Nephron (organoid): ENCODE measurements around the gene TFPI.

Experiments used
- H3K27ac Mint-ChIP-seq, 3 experiments: 2 replicates each; pipeline ENCODE4 v1.8.0; 2020; ENCODE audit warnings: mixed read lengths in 3 of 3, mild to moderate bottlenecking in 2 of 3, moderate library complexity in 1 of 3
- H3K27me3 Mint-ChIP-seq: 2 replicates; pipeline ENCODE4 v1.8.0; 2021; ENCODE audit warnings: low read depth, mild to moderate bottlenecking, moderate library complexity, mixed read lengths
- H3K36me3 Mint-ChIP-seq: 2 replicates; pipeline ENCODE4 v1.8.0; 2020; ENCODE audit warnings: low read depth, mixed read lengths
- H3K4me1 Mint-ChIP-seq: 2 replicates; pipeline ENCODE4 v1.8.0; 2020; ENCODE audit warnings: mixed read lengths
- H3K4me3 Mint-ChIP-seq, 3 experiments: 2 replicates each; pipeline ENCODE4 v1.8.0; 2020; ENCODE audit warnings: mild to moderate bottlenecking in 3 of 3, mixed read lengths in 3 of 3, moderate library complexity in 2 of 3
- H3K9me3 Mint-ChIP-seq: 2 replicates; pipeline ENCODE4 v1.8.0; 2020; ENCODE audit warnings: mixed read lengths
- TF ChIP-seq, protein P1 (sequence below), 3 experiments: fragments of 200-600 bp; sonication (generic); IDR thresholded peaks; one replicate each; pipeline ENCODE4 v1.5.0; 2021; ENCODE audit warnings: antibody characterized with exemption in 3 of 3; ENCODE audit not compliant: unreplicated experiment in 3 of 3

Gene TFPI

DNA sequence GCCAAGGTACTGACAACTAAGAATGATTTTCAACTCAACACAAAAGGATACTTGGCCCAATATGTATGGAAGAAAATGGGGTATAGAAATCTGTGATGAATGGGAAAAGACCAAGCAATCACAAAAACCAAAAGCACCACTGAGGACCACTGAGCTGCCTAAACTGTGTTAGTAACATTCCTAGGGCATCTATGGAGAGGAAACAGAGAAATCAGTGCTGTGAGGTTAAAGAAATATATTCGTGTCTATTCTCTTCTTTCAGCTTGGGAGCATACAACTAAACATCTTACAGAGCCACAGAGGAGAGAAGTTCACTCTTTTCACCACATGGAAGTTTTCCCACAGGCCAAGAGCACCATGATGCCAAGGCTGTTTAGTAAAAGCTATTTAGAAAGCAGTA, 58.9 kb downstream of the TFPI start:
- Mint-ChIP-seq H3K4me1 (peaks cover 7% of the 10 kb centered on the region), H3K27me3 (no peaks in the 10 kb centered on the region), H3K27ac (peak overlapping the region in 1 of 3 experiments; percentile 17), H3K36me3 (peaks cover 30% of the 10 kb centered on the region), H3K9me3 (peaks cover 19% of the 10 kb centered on the region), H3K4me3 (no peak overlapping the region)
- TF ChIP-seq, protein P1, sequence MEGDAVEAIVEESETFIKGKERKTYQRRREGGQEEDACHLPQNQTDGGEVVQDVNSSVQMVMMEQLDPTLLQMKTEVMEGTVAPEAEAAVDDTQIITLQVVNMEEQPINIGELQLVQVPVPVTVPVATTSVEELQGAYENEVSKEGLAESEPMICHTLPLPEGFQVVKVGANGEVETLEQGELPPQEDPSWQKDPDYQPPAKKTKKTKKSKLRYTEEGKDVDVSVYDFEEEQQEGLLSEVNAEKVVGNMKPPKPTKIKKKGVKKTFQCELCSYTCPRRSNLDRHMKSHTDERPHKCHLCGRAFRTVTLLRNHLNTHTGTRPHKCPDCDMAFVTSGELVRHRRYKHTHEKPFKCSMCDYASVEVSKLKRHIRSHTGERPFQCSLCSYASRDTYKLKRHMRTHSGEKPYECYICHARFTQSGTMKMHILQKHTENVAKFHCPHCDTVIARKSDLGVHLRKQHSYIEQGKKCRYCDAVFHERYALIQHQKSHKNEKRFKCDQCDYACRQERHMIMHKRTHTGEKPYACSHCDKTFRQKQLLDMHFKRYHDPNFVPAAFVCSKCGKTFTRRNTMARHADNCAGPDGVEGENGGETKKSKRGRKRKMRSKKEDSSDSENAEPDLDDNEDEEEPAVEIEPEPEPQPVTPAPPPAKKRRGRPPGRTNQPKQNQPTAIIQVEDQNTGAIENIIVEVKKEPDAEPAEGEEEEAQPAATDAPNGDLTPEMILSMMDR (IDR thresholded peaks at IDR 0.05; ENCODE audit: unreplicated experiment in 3 of 3), result no peak

DNA sequence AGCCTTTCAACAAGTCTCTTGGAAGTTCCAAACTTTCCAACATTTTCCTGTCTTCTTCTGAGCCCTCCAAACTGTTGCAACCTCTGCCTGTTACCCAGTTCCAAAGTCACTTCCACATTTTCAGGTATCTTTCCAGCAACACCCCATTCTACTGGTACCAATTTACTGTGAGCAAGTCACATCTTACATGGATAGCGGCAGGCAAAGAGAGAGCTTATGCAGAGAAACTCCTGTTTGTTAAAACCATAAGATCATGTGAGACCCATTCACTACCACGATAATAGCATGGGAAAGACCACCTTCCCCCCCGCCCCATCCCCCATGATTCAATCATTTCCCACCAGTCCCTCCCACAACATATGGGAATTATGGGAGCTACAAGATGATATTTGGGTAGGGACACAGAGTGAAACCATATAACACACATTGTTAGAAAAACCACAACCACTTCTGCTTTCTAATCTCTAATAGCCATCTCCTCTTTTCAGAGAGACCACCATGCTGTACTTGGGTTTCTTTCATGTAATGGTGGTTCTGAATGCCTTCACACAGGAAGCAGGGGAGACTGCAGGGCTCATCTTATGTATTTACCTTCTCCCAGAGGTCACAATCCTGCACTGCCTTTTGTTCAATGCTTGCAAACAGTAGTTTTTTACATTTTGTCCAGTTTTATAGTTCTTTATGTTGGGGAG, 60.2 kb downstream of the TFPI start:
- Mint-ChIP-seq H3K4me1 (peaks cover 7% of the 10 kb centered on the region), H3K9me3 (peaks cover 19% of the 10 kb centered on the region), H3K27me3 (no peaks in the 10 kb centered on the region), H3K4me3 (no peak overlapping the region), H3K27ac (no peak overlapping the region), H3K36me3 (peaks cover 30% of the 10 kb centered on the region)
- TF ChIP-seq, protein P1 (IDR thresholded peaks at IDR 0.05; ENCODE audit: unreplicated experiment in 3 of 3), result no peak

DNA sequence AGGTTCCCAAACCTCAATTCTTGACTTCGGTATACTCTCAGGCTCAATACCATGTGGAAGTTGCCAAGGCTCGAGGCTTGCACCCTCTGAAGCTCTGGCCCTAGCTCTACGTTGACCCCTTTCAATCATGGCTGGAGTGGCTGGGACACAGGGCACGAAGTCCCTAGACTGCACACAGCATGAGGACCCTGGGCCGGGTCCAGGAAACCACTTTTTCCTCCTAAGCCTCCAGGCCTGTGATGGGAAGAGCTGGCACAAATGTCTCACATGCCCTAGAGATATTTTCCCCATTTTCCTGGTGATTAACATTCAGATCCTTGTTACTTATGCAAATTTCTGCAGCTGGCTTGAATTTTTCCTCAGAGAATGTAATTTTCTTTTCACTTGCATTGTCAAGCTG, 61.1 kb downstream of the TFPI start:
- Mint-ChIP-seq H3K27ac (no peak overlapping the region), H3K4me3 (no peak overlapping the region), H3K4me1 (peaks cover 7% of the 10 kb centered on the region), H3K9me3 (peaks cover 19% of the 10 kb centered on the region), H3K27me3 (no peaks in the 10 kb centered on the region), H3K36me3 (peaks cover 30% of the 10 kb centered on the region)
- TF ChIP-seq, protein P1 (IDR thresholded peaks at IDR 0.05; ENCODE audit: unreplicated experiment in 3 of 3), result no peak

DNA sequence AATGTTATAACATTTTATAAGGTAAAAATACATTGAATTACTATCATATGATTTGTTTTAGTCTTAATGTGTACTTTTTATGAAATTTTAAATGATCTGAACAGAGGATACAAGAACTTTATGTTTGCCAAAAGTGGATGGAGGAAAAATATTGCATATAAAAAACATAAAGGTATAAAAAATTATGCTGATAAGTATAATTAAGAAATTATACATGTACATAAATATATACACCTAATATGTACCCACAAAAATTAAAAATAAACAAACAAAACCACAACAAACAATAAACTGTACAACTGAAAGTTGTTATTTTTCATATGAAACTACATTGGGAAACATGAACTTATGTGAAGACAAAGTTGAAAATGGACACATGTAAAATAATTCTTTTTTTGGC, 68.0 kb downstream of the TFPI start:
- Mint-ChIP-seq H3K4me3 (no peak overlapping the region), H3K36me3 (no peaks in the 10 kb centered on the region), H3K4me1 (no peaks in the 10 kb centered on the region), H3K27ac (no peak overlapping the region), H3K9me3 (no peaks in the 10 kb centered on the region), H3K27me3 (no peaks in the 10 kb centered on the region)
- TF ChIP-seq, protein P1 (IDR thresholded peaks at IDR 0.05; ENCODE audit: unreplicated experiment in 3 of 3), result no peak

DNA sequence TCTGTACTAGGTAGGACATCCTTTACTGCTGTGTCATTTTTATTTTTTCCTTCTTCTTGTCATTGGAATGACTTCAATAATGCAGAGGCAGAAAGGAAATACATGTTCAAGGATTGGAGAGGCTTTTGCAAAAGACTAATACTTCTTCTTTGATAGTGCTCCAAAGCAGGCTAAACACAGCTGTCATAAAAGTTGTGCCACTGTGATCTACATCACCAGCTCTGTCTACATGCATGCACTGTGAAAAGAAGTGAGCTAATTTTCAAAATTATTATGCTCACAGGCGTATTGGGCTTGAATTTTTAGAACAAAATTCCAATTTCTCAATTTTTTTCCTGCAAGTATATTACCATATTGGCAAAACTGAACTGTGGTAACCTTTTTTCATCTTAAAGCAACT, 68.7 kb downstream of the TFPI start:
- H3K27ac Mint-ChIP-seq, result no peak overlapping the region
- no peak overlapping the region for H3K4me3 Mint-ChIP-seq
- TF ChIP-seq, protein P1 (IDR thresholded peaks at IDR 0.05; ENCODE audit: unreplicated experiment in 3 of 3), result no peak
- H3K4me1 Mint-ChIP-seq, result no peaks in the 10 kb centered on the region
- no peaks in the 10 kb centered on the region for H3K36me3 Mint-ChIP-seq
- H3K27me3 Mint-ChIP-seq, result no peaks in the 10 kb centered on the region
- H3K9me3 Mint-ChIP-seq, result no peaks in the 10 kb centered on the region

DNA sequence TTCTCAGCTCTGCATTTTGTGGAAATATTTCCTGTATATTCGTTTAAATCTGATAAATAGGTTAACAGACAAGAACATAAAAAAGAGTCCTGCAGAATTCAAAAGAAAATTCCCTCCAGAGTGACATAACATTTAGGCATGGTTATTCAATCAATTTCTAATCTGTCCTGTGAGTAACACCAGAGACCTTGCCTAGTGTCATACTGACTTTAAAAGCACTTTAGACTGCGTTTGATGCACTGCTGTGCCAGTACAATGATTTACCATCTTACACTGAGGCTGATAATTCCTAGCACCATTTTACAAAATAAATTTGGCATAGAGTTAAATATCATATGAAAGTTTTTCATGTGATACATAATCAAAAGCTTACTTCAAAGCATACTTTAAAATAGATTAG, 70.7 kb downstream of the TFPI start:
- H3K36me3 Mint-ChIP-seq, result peaks cover 4% of the 10 kb centered on the region
- no peaks in the 10 kb centered on the region for H3K4me1 Mint-ChIP-seq
- no peak overlapping the region for H3K4me3 Mint-ChIP-seq
- no peaks in the 10 kb centered on the region for H3K27me3 Mint-ChIP-seq
- TF ChIP-seq, protein P1 (IDR thresholded peaks at IDR 0.05; ENCODE audit: unreplicated experiment in 3 of 3), result no peak
- no peaks in the 10 kb centered on the region for H3K9me3 Mint-ChIP-seq
- H3K27ac Mint-ChIP-seq, result no peak overlapping the region
